ENCODE measurements around the gene SLC22A8.
"Not testable (repeated sequence)": the region's sequence is repeated elsewhere in the genome, so short reads cannot be mapped to it uniquely, and the experiment has no call there.

Gene SLC22A8

GRCh38 chr11:62988276-62988675 is 27.4 kb downstream of the SLC22A8 start:
- peak; percentile 67 for DNase-seq (ENCODE audit: low read depth, low spot score)

GRCh38 chr11:62985041-62985750 is 30.4 kb downstream of the SLC22A8 start:
- no peak for DNase-seq (ENCODE audit: low read depth, low spot score)

- DNase-seq (ENCODE audit: low read depth, low spot score), result no peak
These were observed 31.1 kb downstream of the SLC22A8 start, which contains the start of gene SLC22A6 for GRCh38 chr11:62984451-62984991. SLC22A6 (minus strand) TSS chr11:62984967; CDS start chr11:62984690, 277 bp downstream.

GRCh38 chr11:62983536-62984199 is 32.0 kb downstream of the SLC22A8 start:
- DNase-seq (ENCODE audit: low read depth, low spot score), result no peak

- no peak for DNase-seq (ENCODE audit: low read depth, low spot score)
These were observed 33.9 kb downstream of the SLC22A8 start for GRCh38 chr11:62981743-62982142.

- DNase-seq (ENCODE audit: low read depth, low spot score), result no peak
These were observed 35.4 kb downstream of the SLC22A8 start for GRCh38 chr11:62980133-62980760.

- DNase-seq (ENCODE audit: low read depth, low spot score), result no peak
These were observed 39.5 kb downstream of the SLC22A8 start for GRCh38 chr11:62976109-62976508.

GRCh38 chr11:62974848-62975522 is 40.7 kb downstream of the SLC22A8 start:
- DNase-seq (ENCODE audit: low read depth, low spot score), result no peak

- no peak for DNase-seq (ENCODE audit: low read depth, low spot score)
These were observed 50.1 kb downstream of the SLC22A8 start for GRCh38 chr11:62965574-62965973.

GRCh38 chr11:62962391-62962790 is 53.2 kb downstream of the SLC22A8 start:
- no peak for DNase-seq (ENCODE audit: low read depth, low spot score)

- no peak for DNase-seq (ENCODE audit: low read depth, low spot score)
These were observed 54.5 kb downstream of the SLC22A8 start for GRCh38 chr11:62961017-62961570.

- DNase-seq (ENCODE audit: low read depth, low spot score), result no peak
These were observed 56.1 kb downstream of the SLC22A8 start for GRCh38 chr11:62959422-62959980.

GRCh38 chr11:62958547-62959421 is 56.9 kb downstream of the SLC22A8 start:
- DNase-seq (ENCODE audit: low read depth, low spot score), result no peak

- DNase-seq (ENCODE audit: low read depth, low spot score), result no peak
These were observed 58.5 kb downstream of the SLC22A8 start for GRCh38 chr11:62957147-62957546.

- DNase-seq (ENCODE audit: low read depth, low spot score), result no peak
These were observed 61.2 kb downstream of the SLC22A8 start for GRCh38 chr11:62954478-62954877.

GRCh38 chr11:62953811-62954210 is 61.8 kb downstream of the SLC22A8 start:
- no peak for DNase-seq (ENCODE audit: low read depth, low spot score)

- DNase-seq (ENCODE audit: low read depth, low spot score), result no peak
These were observed 66.8 kb downstream of the SLC22A8 start for GRCh38 chr11:62948765-62949320.

GRCh38 chr11:62945538-62945937 is 70.1 kb downstream of the SLC22A8 start:
- not testable (repeated sequence) for DNase-seq (ENCODE audit: low read depth, low spot score)
